B cell (primary cell): ENCODE data around the gene CHKA. TPM values are rescaled to one million over a fixed set of nuclear protein-coding genes. Genes with fewer than 3 reads are reported as not detected.

Experiments
- ATAC-seq: fragments of 200-7000 bp; cut with Tn5 transposase; one replicate; pipeline ENCODE4 v1.10.0; 2021; ENCODE audit warnings: low read depth, mild to moderate bottlenecking, moderate number of reproducible peaks, moderate library complexity
- CTCF ChIA-PET: fragments of 350-600 bp; sonication (Branson Sonifier 250); formaldehyde crosslinking; loops from one replicate; lab custom pipeline; 2021; ENCODE audit warnings: antibody characterized with exemption, inconsistent platforms; lab: Charles Lee
- POLR2A ChIA-PET: fragments of 350-600 bp; sonication (Branson Sonifier 250); formaldehyde crosslinking; loops from one replicate; lab custom pipeline; 2021; ENCODE audit warnings: antibody characterized with exemption; lab: Charles Lee
- DNase-seq: peaks from one replicate; pipeline ENCODE4 v3.0.0; 2013
- H2AFZ ChIP-seq: 2 replicates; pipeline ENCODE4 v1.6.1; 2012; ENCODE audit warnings: mild to moderate bottlenecking, low read depth, low read length; ENCODE audit not compliant: insufficient read depth, poor library complexity, severe bottlenecking
- H3K27ac ChIP-seq, 2 donors: 1 replicate in 1 of 2; 2 replicates in 1 of 2; pipeline ENCODE4 v1.5.1; 2012 to 2013; ENCODE audit warnings: low read length in 2 of 2, mild to moderate bottlenecking in 2 of 2, moderate library complexity in 1 of 2
- H3K27me3 ChIP-seq, 4 experiments: fragments of 200-600 bp in 1 of 4; sonication (generic) in 1 of 4; replicated peaks in 1 of 4; 1 replicate in 2 of 4; 2 replicates in 2 of 4; pipeline versions ENCODE4 v1.6.1 to v1.7.0; 2013 to 2016; ENCODE audit warnings: low read length in 3 of 4, mild to moderate bottlenecking in 2 of 4, mixed read lengths in 1 of 4, moderate library complexity in 1 of 4; ENCODE audit not compliant: insufficient read depth in 4 of 4, control insufficient read depth in 3 of 4; ENCODE audit errors: control extremely low read depth in 1 of 4
- H3K36me3 ChIP-seq, 2 experiments: replicated peaks in 1 of 2; 1 replicate in 1 of 2; 2 replicates in 1 of 2; pipeline versions ENCODE4 v1.6.1 to v1.7.1; 2013; ENCODE audit warnings: low read length in 1 of 2; ENCODE audit not compliant: insufficient read depth in 2 of 2, control insufficient read depth in 1 of 2; ENCODE audit errors: control extremely low read depth in 1 of 2, extremely low read depth in 1 of 2
- H3K4me1 ChIP-seq, 2 donors: fragments of 200-600 bp in 1 of 2; sonication (generic) in 1 of 2; 1 replicate in 1 of 2; 2 replicates in 1 of 2; pipeline versions ENCODE4 v1.5.1 to v1.6.1; 2013 to 2017; ENCODE audit warnings: low read length in 2 of 2; ENCODE audit not compliant: control insufficient read depth in 2 of 2, insufficient read depth in 2 of 2
- H3K4me2 ChIP-seq: replicated peaks from 2 replicates; pipeline ENCODE3; 2012; ENCODE audit warnings: mild to moderate bottlenecking, low read depth, low read length; ENCODE audit not compliant: poor library complexity, severe bottlenecking
- H3K4me3 ChIP-seq, 5 experiments: fragments of 200-600 bp in 1 of 5; sonication (generic) in 1 of 5; 1 replicate in 3 of 5; 2 replicates in 2 of 5; pipeline versions ENCODE4 v1.5.1 to v1.7.0; 2011 to 2016; ENCODE audit warnings: low read length in 4 of 5, mild to moderate bottlenecking in 4 of 5, low read depth in 2 of 5, control low read depth in 1 of 5, moderate library complexity in 1 of 5; ENCODE audit not compliant: insufficient read depth in 1 of 5; ENCODE audit errors: control extremely low read depth in 1 of 5, extremely low read depth in 1 of 5
- H3K79me2 ChIP-seq: fragments of 200-600 bp; sonication (generic); one replicate; pipeline ENCODE4 v1.6.0; 2016; ENCODE audit warnings: low read length; ENCODE audit not compliant: control insufficient read depth, insufficient read depth
- H3K9ac ChIP-seq: fragments of 200-600 bp; sonication (generic); 2 replicates; pipeline ENCODE4 v1.6.1; 2017; ENCODE audit warnings: mild to moderate bottlenecking, low read length, moderate library complexity
- H3K9me3 ChIP-seq, 3 donors: one replicate each; pipeline versions ENCODE4 v1.6.1 to v1.7.1; 2013; ENCODE audit warnings: low read length in 2 of 3; ENCODE audit not compliant: control insufficient read depth in 2 of 3, insufficient read depth in 1 of 3; ENCODE audit errors: control extremely low read depth in 1 of 3
- H4K20me1 ChIP-seq: 2 replicates; pipeline ENCODE4 v1.6.0; 2012; ENCODE audit warnings: mild to moderate bottlenecking, low read length; ENCODE audit not compliant: insufficient read depth, control insufficient read depth, poor library complexity, severe bottlenecking
- H3K27ac Mint-ChIP-seq: one replicate; pipeline ENCODE4 v1.8.0; 2021; ENCODE audit warnings: mixed read lengths
- H3K27me3 Mint-ChIP-seq: one replicate; pipeline ENCODE4 v1.8.0; 2021; ENCODE audit warnings: mixed read lengths
- H3K4me1 Mint-ChIP-seq: one replicate; pipeline ENCODE4 v1.8.0; 2021; ENCODE audit warnings: mixed read lengths
- H3K4me3 Mint-ChIP-seq: one replicate; pipeline ENCODE4 v1.8.0; 2021; ENCODE audit warnings: mixed read lengths
- H3K9me3 Mint-ChIP-seq: one replicate; pipeline ENCODE4 v1.8.0; 2022; ENCODE audit warnings: mixed read lengths; ENCODE audit not compliant: insufficient read depth
- EZH2 ChIP-seq: IDR thresholded peaks from 2 replicates; pipeline ENCODE4 v1.6.1; 2012; ENCODE audit warnings: borderline replicate concordance, low read depth, mild to moderate bottlenecking, moderate library complexity, low read length; ENCODE audit not compliant: insufficient read depth, poor library complexity, severe bottlenecking
- WGBS: methylation state at CpG from one replicate; pipeline ENCODE4 v1.1.5; 2013; ENCODE audit warnings: missing lambda C conversion rate; ENCODE audit not compliant: insufficient coverage; 5-methylcytosine and 5-hydroxymethylcytosine counted together
- intact Hi-C: fragments of 100-400 bp; cut with micrococcal nuclease; formaldehyde crosslinking; loops from one replicate; pipeline ENCODE4 v1.10.0; 2022
- polyA plus RNA-seq: library from polyadenylated mRNA; depleted of rRNA; stranded (reverse); fragments of >200 nt; gene quantifications from 2 replicates; pipeline ENCODE4 v1.2.3, GENCODE V29; 2012
- total RNA-seq, 2 donors: library from RNA; stranded (reverse); fragments of 120-200 nt in 1 of 2; gene quantifications; 1 replicate in 1 of 2; 2 replicates in 1 of 2; pipeline versions ENCODE4 v1.2.3 to v1.2.4, GENCODE V29; 2013 to 2022
- TF ChIP-seq, protein P1 (sequence below): fragments of 200-600 bp; IDR thresholded peaks from one replicate; pipeline ENCODE4 v1.8.0; 2022; ENCODE audit warnings: antibody characterized with exemption, mild to moderate bottlenecking

Gene CHKA
- total and polyA plus RNA-seq, 2 donors (not counting 1 experiment from before 2014, with no cell fraction given): 10.6 to 20.6 TPM

DNA sequence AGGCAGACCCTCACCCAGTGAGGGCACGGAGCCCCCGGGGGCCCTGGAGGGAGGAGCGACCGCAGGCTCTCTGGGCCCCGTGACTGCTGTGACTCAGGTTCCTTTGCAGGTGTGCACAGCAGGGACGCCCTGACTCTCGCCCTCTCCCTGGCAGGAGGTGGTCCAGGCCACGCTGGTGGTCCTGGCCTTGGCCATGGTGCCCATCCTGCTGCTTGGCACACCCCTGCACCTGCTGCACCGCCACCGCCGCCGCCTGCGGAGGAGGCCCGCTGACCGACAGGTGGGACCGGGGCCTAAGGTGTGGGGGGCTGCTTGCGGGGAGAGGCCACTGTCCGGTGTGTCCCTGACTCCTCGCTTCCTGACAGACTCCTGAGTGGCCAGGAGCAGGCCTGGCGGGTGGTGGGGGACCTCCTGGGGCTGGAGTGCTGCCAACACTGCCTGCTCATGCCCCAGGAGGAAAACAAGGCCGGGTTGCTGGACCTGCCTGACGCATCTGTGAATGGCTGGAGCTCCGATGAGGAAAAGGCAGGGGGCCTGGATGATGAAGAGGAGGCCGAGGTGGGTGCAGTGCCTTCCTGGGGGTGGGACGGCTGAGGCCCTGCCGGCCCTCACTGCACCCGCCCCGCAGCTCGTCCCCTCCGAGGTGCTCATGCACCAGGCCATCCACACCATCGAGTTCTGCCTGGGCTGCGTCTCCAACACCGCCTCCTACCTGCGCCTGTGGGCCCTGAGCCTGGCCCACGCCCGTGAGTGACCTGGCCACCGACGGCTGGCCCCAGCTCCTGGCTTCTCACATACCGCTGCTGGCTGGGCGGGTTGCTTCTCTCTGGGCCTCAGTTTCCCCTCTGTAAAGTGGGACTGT is 71.4 kb downstream of the CHKA start:
- Histone ChIP-seq H3K4me2 (no peak overlapping the region), H2AFZ (no peak overlapping the region), H3K27me3 (no peaks in the 10 kb centered on the region), H3K9ac (no peak overlapping the region), H3K4me3 (no peak overlapping the region), H3K4me1 (no peaks in the 10 kb centered on the region), H3K27ac (no peak overlapping the region), H4K20me1 (no peaks in the 10 kb centered on the region), H3K36me3 (peaks cover 0 to 58% of the 10 kb centered on the region in 2 experiments), H3K9me3 (no peaks in the 10 kb centered on the region), H3K79me2 (no peaks in the 10 kb centered on the region)
- WGBS: 96% methylated on average over 40 of the region's 40 CpGs
- DNase-seq (no peak), ATAC-seq (no peak)
- ChIA-PET CTCF (no interaction called here), POLR2A (no interaction called here)
- Mint-ChIP-seq H3K27me3 (no peaks in the 10 kb centered on the region), H3K9me3 (no peaks in the 10 kb centered on the region), H3K4me3 (no peak overlapping the region), H3K4me1 (no peaks in the 10 kb centered on the region), H3K27ac (no peak overlapping the region)
- intact Hi-C loops: no loop called here
- TF ChIP-seq EZH2: no peak
- TF ChIP-seq, protein P1, sequence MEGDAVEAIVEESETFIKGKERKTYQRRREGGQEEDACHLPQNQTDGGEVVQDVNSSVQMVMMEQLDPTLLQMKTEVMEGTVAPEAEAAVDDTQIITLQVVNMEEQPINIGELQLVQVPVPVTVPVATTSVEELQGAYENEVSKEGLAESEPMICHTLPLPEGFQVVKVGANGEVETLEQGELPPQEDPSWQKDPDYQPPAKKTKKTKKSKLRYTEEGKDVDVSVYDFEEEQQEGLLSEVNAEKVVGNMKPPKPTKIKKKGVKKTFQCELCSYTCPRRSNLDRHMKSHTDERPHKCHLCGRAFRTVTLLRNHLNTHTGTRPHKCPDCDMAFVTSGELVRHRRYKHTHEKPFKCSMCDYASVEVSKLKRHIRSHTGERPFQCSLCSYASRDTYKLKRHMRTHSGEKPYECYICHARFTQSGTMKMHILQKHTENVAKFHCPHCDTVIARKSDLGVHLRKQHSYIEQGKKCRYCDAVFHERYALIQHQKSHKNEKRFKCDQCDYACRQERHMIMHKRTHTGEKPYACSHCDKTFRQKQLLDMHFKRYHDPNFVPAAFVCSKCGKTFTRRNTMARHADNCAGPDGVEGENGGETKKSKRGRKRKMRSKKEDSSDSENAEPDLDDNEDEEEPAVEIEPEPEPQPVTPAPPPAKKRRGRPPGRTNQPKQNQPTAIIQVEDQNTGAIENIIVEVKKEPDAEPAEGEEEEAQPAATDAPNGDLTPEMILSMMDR: no peak
